ENCODE results near the gene AGAP1. TPM values are rescaled to one million over a fixed set of nuclear protein-coding genes. Genes with fewer than 3 reads are reported as not detected.

The AGAP1 gene
- total RNA-seq, 4 donors from 2014 or later, result 23.4 to 46.5 (median 29.3) TPM

DNA sequence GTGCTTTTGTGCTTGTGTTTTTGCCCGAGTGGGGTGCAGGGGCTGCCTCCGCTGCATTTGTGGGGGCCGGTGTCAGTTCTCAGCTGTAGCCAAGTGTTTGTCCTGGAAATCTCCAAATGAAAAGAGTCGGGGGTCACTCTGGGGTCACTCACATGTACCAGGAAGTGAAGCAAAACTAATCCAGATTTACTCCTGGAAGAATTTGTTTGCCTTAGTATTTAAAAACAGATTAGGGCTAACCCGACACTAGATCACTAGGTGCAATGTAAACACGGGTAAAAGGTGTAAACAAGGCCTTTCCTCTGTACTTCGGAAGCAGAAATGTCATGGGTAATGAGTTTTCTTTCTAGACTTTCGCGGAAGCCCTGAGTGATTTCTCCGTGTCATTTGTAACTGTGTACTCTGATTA is 624.0 kb downstream of the AGAP1 start:
- intact Hi-C loops (cut with DNase I), result no loop called here
- no peak for DNase-seq
- WGBS, 2 donors, result 73 to 86% methylated on average over 10 of the region's 10 CpGs
- Histone ChIP-seq H3K27me3 (no peaks in the 10 kb centered on the region), H3K27ac (no peak overlapping the region), H3K36me3 (no peaks in the 10 kb centered on the region), H3K9me3 (no peaks in the 10 kb centered on the region), H3K4me3 (replicated peaks in 1 of 3) (no peak overlapping the region), H3K4me1 (no peaks in the 10 kb centered on the region)
- TF ChIP-seq POLR2A (IDR thresholded peaks at IDR 0.05), result no peak
- TF ChIP-seq, protein P1, sequence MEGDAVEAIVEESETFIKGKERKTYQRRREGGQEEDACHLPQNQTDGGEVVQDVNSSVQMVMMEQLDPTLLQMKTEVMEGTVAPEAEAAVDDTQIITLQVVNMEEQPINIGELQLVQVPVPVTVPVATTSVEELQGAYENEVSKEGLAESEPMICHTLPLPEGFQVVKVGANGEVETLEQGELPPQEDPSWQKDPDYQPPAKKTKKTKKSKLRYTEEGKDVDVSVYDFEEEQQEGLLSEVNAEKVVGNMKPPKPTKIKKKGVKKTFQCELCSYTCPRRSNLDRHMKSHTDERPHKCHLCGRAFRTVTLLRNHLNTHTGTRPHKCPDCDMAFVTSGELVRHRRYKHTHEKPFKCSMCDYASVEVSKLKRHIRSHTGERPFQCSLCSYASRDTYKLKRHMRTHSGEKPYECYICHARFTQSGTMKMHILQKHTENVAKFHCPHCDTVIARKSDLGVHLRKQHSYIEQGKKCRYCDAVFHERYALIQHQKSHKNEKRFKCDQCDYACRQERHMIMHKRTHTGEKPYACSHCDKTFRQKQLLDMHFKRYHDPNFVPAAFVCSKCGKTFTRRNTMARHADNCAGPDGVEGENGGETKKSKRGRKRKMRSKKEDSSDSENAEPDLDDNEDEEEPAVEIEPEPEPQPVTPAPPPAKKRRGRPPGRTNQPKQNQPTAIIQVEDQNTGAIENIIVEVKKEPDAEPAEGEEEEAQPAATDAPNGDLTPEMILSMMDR (IDR thresholded peaks at IDR 0.05), result no peak

DNA sequence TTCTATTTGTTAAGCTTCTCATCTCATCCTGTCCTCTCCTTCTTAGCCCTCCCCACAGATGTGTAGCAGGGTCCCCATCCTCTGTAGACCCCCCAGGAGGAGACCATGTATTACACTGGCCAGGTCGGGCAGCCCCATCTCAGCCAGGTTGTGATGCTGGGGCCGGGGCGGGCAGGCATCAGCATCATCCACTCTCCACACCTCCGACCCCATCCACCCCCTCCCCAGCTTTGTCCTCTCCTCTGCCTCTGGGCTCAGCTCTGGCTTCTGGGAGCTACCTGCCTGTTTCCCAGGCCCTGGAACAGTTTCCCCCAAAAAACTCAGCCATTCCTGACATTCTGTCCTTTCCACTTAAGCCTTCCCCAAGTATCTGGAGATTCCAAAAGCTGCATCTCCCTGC is 625.2 kb downstream of the AGAP1 start:
- H3K27me3 ChIP-seq, result no peaks in the 10 kb centered on the region
- intact Hi-C loops (cut with DNase I), result no loop called here
- TF ChIP-seq, protein P1 (IDR thresholded peaks at IDR 0.05), result no peak
- TF ChIP-seq POLR2A (IDR thresholded peaks at IDR 0.05), result no peak
- H3K27ac ChIP-seq, result no peak overlapping the region
- no peak overlapping the region for H3K4me3 ChIP-seq (replicated peaks in 1 of 3)
- no peaks in the 10 kb centered on the region for H3K4me1 ChIP-seq
- WGBS, 2 donors, result 90 to 95% methylated on average over 4 of the region's 4 CpGs
- no peak for DNase-seq
- H3K9me3 ChIP-seq, result no peaks in the 10 kb centered on the region
- H3K36me3 ChIP-seq, result no peaks in the 10 kb centered on the region

DNA sequence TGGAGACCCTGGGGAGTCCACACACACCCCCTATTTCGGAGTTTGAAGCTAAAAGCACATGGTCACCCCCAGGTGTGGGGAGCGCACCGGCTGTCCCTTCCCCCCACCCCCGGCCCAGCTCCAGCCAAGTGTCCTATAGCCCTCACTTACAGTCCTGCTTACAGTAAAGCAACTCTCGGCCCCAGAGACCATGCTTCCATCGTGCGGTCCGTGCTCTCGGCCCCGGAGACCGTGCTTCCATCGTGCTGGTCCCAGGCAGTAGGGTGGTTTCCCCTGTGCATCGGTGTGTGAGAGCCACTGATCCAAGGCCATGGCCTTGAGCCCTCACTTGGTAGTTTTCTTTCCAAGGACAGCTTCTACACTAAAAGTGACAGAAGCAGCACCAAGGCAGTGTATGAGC is 625.6 kb downstream of the AGAP1 start:
- Histone ChIP-seq H3K9me3 (no peaks in the 10 kb centered on the region), H3K27me3 (no peaks in the 10 kb centered on the region), H3K4me1 (no peaks in the 10 kb centered on the region), H3K27ac (no peak overlapping the region), H3K4me3 (replicated peaks in 1 of 3) (no peak overlapping the region), H3K36me3 (peaks cover 3 to 5% of the 10 kb centered on the region in 2 donors)
- no peak for DNase-seq
- WGBS, 2 donors, result 78 to 89% methylated on average over 7 to 13 of the region's 13 CpGs
- no peak for TF ChIP-seq POLR2A (IDR thresholded peaks at IDR 0.05)
- TF ChIP-seq, protein P1 (IDR thresholded peaks at IDR 0.05), result no peak
- intact Hi-C loops (cut with DNase I), result no loop called here

DNA sequence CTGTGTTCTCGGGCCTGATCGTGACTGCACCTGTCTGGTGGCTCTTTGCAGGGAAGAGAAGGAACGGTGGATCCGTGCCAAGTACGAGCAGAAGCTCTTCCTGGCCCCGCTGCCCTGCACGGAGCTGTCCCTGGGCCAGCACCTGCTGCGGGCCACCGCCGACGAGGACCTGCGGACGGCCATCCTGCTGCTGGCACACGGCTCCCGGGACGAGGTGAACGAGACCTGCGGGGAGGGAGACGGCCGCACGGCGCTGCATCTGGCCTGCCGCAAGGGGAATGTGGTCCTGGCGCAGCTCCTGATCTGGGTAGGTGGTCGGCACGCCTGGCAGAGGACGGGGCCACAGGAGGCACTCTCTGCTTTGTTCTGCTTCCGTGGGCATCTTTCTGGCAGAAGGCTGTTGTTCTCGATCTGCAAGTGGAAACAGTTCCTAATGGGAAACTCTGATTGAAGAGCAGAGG is 626.3 kb downstream of the AGAP1 start:
- H3K36me3 ChIP-seq, result peaks cover 6% of the 10 kb centered on the region in 2 donors
- no peaks in the 10 kb centered on the region for H3K27me3 ChIP-seq
- WGBS, 2 donors, result 77% methylated on average over 10 to 18 of the region's 29 CpGs

DNA sequence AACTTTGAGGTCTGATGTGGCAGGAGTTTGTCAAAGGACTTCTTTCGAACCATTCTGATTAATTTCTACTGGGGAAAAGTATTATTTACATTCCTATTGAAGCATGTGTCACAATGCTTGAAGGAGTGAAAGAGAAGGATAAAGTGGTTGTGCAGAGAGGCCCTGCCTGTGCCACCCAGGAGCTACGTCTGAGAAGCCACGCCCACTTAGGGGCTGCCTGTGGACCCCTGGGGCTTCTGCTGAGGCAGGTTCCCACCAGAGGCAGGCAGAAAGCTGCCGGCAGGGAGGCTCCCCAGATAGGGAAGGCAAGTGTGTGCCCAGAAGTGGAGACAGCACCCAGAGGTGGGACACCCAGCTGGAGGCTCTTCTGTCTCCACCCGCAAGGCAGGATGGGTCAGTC is 627.0 kb downstream of the AGAP1 start:
- no peaks in the 10 kb centered on the region for H3K27me3 ChIP-seq
- 90% methylated on average over 5 of the region's 5 CpGs for WGBS, 2 donors
- H3K4me3 ChIP-seq (replicated peaks in 1 of 3), result no peak overlapping the region
- intact Hi-C loops (cut with DNase I), result no loop called here
- no peak overlapping the region for H3K27ac ChIP-seq
- H3K4me1 ChIP-seq, result no peaks in the 10 kb centered on the region
- TF ChIP-seq, protein P1 (IDR thresholded peaks at IDR 0.05), result no peak
- no peak for TF ChIP-seq POLR2A (IDR thresholded peaks at IDR 0.05)
- DNase-seq, result no peak
- H3K36me3 ChIP-seq, result peaks cover 6 to 11% of the 10 kb centered on the region in 2 donors
- H3K9me3 ChIP-seq, result no peaks in the 10 kb centered on the region

More for the DNA sequence above, 626.3 kb downstream of the AGAP1 start:
- Histone ChIP-seq H3K4me1 (no peaks in the 10 kb centered on the region), H3K27ac (no peak overlapping the region), H3K9me3 (no peaks in the 10 kb centered on the region), H3K4me3 (replicated peaks in 1 of 3) (no peak overlapping the region)
- no peak for DNase-seq
- intact Hi-C loops (cut with DNase I), result no loop called here
- TF ChIP-seq, protein P1 (IDR thresholded peaks at IDR 0.05), result no peak
- TF ChIP-seq POLR2A (IDR thresholded peaks at IDR 0.05), result no peak

Measured in thyroid gland (tissue), 4 donors.